Peyer's patch (tissue), 4 donors: ENCODE results near the gene PPP2R2C. TPM values are rescaled to one million over a fixed set of nuclear protein-coding genes. Genes with fewer than 3 reads are reported as not detected.

Experiments
- DNase-seq, 3 donors: peaks; one replicate each; pipeline ENCODE4 v3.0.0-alpha.2; 2017 to 2019
- H3K27ac ChIP-seq, 4 donors: fragments of 200-600 bp; sonication (generic); one replicate each; pipeline ENCODE4 v1.5.1; 2016 to 2019
- H3K27me3 ChIP-seq, 2 donors: fragments of 200-600 bp; sonication (generic); one replicate each; pipeline ENCODE4 v1.5.1; 2019
- H3K36me3 ChIP-seq, 3 donors: fragments of 200-600 bp; sonication (generic); one replicate each; pipeline ENCODE4 v1.5.1; 2016 to 2019
- H3K4me1 ChIP-seq, 4 donors: fragments of 200-600 bp; sonication (generic); one replicate each; pipeline ENCODE4 v1.5.1; 2016 to 2019
- H3K4me3 ChIP-seq, 4 donors: fragments of 200-600 bp; sonication (generic); 1 replicate in 3 of 4; 2 replicates in 1 of 4; pipeline ENCODE4 v1.5.1; 2016 to 2019; ENCODE audit warnings: mild to moderate bottlenecking in 1 of 4
- H3K9me3 ChIP-seq, 4 donors: fragments of 200-600 bp; sonication (generic); one replicate each; pipeline ENCODE4 v1.5.1; 2016 to 2019; ENCODE audit warnings: mild to moderate bottlenecking in 1 of 4
- CTCF ChIP-seq, 6 experiments: fragments of 450-650 bp in 4 of 6; fragments of 200-600 bp in 2 of 6; sonication (generic) in 1 of 6; IDR thresholded peaks; one replicate each; pipeline ENCODE4 v1.5.1; 2017 to 2019; ENCODE audit warnings: antibody characterized with exemption in 6 of 6, mild to moderate bottlenecking in 3 of 6, moderate library complexity in 1 of 6
- POLR2A ChIP-seq, 2 donors: fragments of 450-650 bp; IDR thresholded peaks; one replicate each; pipeline ENCODE4 v1.5.1; 2017; ENCODE audit warnings: antibody characterized with exemption in 2 of 2, mild to moderate bottlenecking in 2 of 2, moderate library complexity in 2 of 2
- total RNA-seq, 4 donors: library from RNA; depleted of rRNA; stranded (reverse); fragments of >200 nt; gene quantifications; one replicate each; pipeline ENCODE4 v1.1.0, GENCODE V29; 2016

The PPP2R2C gene
- total RNA-seq, 4 donors from 2014 or later, result 0.27 to 4.1 TPM; not detected in 2

GRCh38 chr4:6393066-6393465, 79.3 kb downstream of the PPP2R2C start:
- no peak for DNase-seq
- H3K27me3 ChIP-seq, result no peaks in the 10 kb centered on the region
- no peak overlapping the region for H3K27ac ChIP-seq
- no peak for TF ChIP-seq CTCF (IDR thresholded peaks at IDR 0.05)
- no peak for TF ChIP-seq POLR2A (IDR thresholded peaks at IDR 0.05)
- no peaks in the 10 kb centered on the region for H3K9me3 ChIP-seq
- H3K4me1 ChIP-seq, result no peaks in the 10 kb centered on the region
- H3K4me3 ChIP-seq, result no peak overlapping the region
- no peaks in the 10 kb centered on the region for H3K36me3 ChIP-seq

GRCh38 chr4:6392407-6392806, 80.0 kb downstream of the PPP2R2C start:
- no peaks in the 10 kb centered on the region for H3K4me1 ChIP-seq
- TF ChIP-seq POLR2A (IDR thresholded peaks at IDR 0.05) (no peak), CTCF (IDR thresholded peaks at IDR 0.05) (no peak)
- H3K4me3 ChIP-seq, result no peak overlapping the region
- no peaks in the 10 kb centered on the region for H3K36me3 ChIP-seq
- no peaks in the 10 kb centered on the region for H3K9me3 ChIP-seq
- H3K27ac ChIP-seq, result no peak overlapping the region
- no peak for DNase-seq
- no peaks in the 10 kb centered on the region for H3K27me3 ChIP-seq

DNA sequence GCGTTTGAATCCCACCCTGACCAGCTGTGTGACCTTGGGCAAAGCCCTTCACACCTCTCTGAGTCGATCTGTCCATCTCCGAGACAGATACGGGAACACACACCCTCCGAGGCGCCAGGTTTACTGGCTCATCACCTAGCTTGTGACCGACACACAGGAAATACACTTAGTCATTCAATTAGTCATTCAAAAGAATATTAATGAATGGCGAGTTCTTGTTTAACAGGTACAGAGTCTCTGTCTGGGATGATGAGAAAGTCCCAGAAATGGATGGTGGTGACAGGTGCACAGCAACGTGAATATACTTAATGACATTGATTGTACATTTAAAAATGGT, 80.6 kb downstream of the PPP2R2C start:
- Histone ChIP-seq H3K27ac (no peak overlapping the region), H3K4me3 (no peak overlapping the region), H3K4me1 (no peaks in the 10 kb centered on the region), H3K36me3 (no peaks in the 10 kb centered on the region), H3K9me3 (no peaks in the 10 kb centered on the region), H3K27me3 (no peaks in the 10 kb centered on the region)
- DNase-seq, result no peak
- TF ChIP-seq POLR2A (IDR thresholded peaks at IDR 0.05) (no peak), CTCF (IDR thresholded peaks at IDR 0.05) (no peak)

DNA sequence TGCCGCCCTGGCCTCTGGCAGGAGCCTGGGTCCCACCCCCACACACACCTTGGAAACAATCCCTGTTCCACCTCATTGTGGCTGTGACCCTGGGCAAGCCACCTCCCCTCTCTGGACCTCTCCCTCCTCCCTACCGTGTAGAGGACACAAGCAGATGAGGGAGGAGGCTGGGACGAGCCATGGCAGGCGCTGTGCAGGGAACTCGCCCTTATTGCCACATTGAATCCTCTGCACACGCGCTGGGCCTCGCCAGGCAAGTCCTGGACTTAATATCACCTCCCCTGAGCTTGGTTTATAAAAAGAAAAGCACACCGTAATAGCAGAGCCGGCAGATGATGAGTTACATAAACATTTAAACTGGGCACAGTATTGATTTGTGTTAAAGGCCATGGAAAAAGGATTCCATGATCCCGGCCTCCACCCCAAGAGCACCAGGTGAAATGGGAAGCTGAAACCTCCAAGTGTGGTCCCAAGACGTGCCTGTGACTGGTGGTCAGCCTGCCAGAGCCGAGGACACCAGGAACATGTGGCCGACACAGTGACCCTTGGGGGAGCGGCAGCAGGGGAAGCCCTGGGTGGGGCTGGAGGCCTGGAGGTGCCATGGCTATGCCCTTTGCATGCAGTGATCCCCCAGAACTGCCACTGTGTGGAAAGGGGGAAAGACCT, 81.1 kb downstream of the PPP2R2C start:
- TF ChIP-seq POLR2A (IDR thresholded peaks at IDR 0.05), result no peak
- no peak for TF ChIP-seq CTCF (IDR thresholded peaks at IDR 0.05)
- H3K4me1 ChIP-seq, result no peaks in the 10 kb centered on the region
- no peak overlapping the region for H3K4me3 ChIP-seq

GRCh38 chr4:6390356-6390755, 82.1 kb downstream of the PPP2R2C start:
- Histone ChIP-seq H3K4me3 (no peak overlapping the region), H3K27ac (no peak overlapping the region), H3K36me3 (no peaks in the 10 kb centered on the region), H3K27me3 (no peaks in the 10 kb centered on the region), H3K4me1 (no peaks in the 10 kb centered on the region), H3K9me3 (no peaks in the 10 kb centered on the region)
- no peak for TF ChIP-seq CTCF (IDR thresholded peaks at IDR 0.05)
- TF ChIP-seq POLR2A (IDR thresholded peaks at IDR 0.05), result no peak
- DNase-seq, result no peak

More for the DNA sequence above, 81.1 kb downstream of the PPP2R2C start:
- DNase-seq, result no peak
- Histone ChIP-seq H3K27ac (no peak overlapping the region), H3K9me3 (no peaks in the 10 kb centered on the region), H3K27me3 (no peaks in the 10 kb centered on the region), H3K36me3 (no peaks in the 10 kb centered on the region)
